Dedifferentiated amniotic fluid mesenchymal stem cell (primary cell): Measurements from ENCODE around the gene SYNJ2.

ENCODE experiments used
- DNase-seq: peaks from one replicate; pipeline ENCODE4 v3.0.0-alpha.2; 2016; ENCODE audit errors: extremely low spot score

SYNJ2 gene

DNA sequence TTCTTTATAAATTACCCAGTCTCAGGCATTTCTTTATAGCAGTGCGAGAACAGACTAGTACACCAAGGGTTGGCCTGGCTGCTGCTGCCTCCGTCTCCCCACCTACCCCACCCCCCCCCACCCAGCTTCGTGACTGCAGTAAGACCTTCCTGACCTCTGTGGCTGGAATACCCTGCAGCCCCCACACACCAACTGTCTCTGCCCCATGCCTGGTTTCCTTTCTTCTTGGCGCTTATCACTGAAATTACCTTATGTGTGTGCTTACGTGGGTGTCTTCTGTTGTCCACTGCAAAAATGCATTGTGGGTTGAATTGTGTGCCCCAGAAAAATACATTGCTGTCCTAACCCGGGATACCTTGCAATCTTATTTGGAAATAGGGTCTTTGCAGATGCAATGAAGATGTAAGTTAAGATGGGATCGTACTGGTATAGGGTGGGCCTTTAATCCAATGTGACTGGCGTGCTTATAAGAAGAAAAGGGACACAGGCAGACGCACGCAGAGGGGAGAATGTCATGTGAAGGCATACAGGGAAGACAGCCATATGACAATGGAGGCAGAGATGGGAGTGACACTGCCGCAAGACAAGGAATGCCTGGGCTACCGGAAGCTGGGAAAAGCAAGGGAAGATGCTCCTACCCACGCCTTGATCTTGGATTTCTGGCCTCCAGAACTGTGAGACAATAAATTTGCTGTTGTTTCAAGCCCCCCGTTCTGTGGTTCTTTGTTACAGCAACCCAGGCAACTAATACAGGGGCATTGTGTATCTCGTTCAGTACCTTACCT lies 15.4 kb downstream of the SYNJ2 start:
- DNase-seq, result no peak

DNA sequence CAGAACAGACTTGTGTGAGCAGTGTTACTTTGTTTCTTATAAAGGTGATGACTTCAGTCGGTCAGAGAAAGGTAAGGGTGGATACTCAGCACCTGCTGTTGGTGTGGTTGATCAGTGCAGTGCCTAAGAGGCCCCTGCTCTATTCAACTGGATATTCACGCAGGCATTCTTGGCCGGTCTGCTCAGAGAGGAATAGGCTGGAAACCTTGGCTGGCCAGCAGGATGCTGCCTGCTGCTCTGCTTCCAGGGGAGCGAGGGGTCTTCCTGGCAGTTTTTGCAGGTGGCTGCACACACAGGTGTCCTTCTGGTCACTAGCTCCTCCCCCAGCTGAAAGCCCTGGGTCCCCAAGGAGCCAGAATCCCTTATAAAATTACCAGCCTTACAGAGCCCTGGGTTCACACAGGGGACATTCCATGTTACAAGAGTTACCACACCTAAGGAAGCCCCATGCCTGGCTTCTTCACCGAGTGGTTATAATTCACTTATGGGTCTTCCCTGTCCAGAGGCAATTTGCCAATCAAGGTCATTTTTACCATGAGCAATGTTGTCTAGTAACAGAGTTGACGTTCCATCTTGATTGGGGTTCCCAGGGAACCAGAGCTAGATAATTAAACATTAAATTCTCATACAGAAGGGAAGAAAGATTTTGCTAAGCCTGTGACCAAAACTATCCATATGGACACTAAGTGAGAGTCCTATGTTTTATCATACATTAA lies 16.4 kb downstream of the SYNJ2 start:
- DNase-seq, result no peak

DNA sequence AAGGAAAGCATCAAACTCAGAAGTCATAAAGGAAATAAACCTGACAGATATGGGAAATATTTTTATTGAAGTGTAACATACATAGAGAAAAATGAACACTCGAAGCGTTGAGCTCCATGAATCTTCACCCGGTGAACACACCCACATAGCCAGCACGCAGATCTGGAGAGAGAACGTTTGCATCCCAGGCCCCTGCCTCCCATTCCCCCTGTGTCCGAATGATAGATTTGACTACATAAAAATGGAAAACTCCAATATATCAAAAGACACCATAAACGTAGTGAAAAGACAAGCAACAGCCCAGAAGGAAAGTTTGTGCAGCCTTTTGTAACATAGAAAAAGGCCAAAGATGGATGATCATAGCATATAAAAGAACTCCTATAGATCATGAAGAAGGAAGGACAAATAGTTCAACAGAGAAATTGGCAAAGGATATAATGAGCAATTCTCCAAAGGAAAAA lies 17.1 kb downstream of the SYNJ2 start:
- no peak for DNase-seq

DNA sequence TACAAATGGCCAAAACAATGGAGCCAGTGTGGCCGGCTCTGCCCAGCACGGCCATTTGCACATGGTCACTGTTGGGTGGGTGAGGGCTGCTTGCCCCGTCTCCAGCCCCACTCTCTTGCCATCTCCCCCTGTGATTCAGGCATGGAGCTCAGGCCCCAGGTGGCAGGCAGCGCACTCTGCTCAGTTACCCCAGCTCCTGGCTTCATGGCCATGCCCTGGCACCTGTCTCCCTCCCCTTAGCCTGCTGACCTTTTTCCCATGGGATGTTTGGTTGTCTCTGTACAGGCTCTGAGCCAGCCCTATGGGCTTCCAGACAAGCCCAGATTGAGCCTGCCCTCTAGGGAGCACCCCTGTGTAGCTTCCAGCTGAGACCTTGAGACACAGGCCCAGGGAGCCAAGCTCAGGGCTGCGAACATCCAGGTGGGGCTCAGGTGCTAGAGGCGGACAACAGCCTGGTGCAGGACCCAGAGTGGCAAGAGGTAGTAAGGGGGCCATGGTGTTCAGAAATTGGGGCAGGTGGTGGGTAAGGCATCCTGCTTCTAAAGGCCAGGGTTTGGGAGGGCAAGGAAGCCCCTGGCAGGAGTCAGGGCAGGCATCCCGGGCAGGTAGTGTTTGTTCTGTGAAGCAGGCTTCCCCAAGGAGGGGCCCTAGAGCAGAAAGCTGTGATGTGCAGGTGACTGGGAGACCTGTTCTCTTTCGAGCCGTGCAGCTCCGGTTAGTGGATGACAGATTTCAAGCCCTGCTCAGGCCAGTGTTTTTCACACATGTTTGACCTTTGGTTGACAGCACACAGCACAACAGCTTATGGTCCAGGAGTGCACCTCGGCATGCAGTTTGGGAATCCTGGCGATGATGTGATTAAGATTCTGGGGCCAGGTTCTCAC lies 17.7 kb downstream of the SYNJ2 start:
- no peak for DNase-seq

DNA sequence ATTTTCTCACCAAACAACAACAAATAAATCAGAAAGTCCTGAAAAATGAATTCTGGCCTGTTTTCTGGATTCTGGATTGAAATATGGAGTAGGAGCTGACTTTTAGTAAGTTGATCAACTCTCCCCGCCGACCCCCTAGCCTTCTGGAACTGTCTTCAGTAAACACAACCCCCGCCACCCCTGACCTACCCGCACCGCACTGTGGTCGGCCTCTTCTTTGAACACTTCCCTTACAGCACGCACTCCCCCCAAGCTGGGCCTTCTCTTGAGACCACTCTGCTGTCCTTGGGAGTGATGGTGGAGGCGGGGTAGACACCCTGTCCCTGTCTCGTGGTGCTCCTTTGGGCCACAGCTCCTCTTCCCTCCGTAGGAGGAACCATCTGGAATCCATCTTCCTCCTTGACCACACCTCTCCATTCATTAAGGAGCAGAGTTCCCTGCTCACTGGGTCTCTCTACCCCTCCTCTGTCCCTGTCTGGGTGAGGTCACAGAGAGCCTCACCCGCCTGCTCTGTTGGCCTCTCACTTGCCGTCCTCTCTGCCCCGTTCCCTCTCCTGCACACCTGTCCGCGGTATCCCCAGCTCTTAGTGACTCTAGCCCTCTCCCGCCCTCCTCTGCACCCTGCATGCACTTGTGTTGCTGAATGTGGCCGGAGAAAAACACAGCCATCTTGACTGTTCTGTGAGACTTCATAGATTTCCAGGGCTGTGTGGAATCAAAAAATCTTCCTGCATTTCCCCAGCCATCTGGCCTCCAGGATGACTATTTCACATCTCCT lies 19.1 kb downstream of the SYNJ2 start:
- DNase-seq, result no peak

DNA sequence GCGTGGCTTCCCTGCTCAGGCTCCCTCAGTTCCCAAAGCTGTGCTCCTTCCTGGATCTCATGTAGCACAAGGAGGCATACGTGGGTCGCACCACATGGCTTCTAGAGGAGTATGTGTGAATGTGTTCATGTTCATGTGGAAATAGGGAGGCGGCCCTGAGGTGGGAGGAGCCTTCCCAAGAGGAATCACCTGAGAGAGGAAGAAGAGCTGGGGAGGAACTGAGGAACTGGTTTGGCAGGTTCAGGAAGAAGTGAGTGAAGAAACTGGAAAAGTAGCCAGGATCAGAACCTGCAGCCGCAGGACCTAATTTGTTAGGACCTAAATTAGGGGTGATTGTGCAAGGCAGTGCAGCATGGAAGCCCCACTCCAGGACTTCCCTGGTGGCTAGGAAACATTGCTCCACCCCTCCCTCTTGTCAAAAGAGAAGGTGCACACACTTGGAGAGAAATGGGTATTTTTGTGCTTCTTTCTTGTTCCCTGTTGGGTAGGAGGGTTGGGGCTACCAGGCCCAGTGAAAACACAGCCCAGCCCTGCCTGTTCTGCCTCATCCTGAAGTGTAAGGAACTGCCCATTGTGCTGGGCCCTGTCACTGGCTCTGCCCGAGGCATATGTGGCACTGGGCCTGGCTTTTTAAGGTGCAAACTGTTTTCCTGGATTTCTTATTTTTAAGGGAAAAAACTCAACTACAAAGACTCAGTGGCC lies 20.7 kb downstream of the SYNJ2 start:
- no peak for DNase-seq

DNA sequence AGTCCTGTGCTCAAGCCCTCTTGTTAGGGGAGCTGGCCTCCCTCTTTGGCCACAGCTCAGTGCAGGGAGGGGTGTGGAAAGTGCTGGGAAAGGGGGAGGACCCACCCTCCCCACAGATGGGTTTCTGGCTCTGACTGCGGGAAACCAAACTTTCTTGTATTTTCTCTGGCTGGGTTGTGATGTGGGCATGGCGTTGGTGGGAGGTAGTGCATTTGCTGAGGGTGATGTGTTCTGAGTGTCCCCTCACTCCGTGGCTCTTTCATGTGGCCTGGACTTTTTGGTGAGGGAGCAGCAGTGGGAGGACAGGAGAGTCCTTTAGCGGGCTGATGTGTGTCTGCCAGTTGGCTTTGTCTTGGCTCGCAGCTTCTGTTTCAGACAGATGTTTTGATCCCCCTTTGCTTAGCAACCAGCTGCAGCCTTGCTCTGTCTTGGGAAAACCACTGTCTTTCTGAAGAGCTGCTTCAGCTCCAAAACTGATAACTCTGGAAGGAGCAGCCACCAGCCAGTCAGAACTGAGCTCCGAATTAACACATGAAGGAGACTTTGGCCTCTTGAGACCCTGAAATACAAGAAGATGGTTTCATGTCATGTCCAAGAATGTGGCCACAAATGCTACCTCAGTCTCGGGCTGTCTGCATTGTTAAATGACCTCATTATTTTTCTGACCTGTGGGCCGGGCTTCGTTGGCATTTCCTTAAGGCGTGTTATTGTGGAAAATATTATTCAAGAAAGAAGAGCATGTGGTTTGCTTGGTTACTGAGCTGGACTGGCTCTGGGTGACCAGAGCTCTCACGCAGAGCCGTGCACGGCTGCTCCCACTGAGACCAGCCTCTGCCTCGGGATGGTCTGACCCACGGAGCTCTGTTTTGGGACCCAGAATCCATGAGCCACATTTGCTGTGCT lies 21.5 kb downstream of the SYNJ2 start:
- peak; percentile 96 for DNase-seq

DNA sequence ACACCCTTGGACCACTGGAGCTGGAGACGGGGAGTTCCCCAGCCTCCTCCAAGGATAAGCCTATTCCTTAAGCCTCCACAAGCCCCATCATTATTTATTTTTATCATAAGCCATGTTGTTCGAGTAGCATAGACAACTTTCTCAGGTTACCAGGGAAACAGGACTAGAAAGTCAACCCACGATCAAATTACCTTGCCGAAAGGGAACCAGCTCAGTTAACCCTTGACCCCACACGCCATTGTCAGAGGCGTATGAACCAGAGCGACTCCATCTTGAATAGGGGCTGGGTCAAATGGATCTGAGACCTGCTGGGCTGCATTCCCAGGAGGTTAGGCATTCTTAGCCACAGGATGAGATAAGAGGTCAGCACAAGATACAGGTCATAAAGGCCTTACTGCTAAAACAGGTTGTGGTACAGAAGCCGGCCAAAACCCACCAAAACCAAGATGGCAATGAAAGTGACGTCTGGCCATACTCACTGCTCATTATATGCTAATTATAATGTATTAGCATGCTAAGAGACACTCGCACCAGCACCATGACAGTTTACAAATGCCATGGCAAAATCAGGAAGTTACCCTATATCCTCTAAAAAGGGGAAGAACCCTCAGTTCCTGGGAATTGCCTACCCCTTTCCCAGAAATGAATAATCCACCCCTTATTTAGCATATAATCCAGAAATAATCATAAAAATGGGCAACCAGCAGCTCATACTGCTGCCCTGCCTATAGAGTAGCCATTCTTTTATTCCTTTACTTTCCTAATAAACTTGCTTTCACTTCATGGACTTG lies 22.4 kb downstream of the SYNJ2 start:
- DNase-seq, result no peak

DNA sequence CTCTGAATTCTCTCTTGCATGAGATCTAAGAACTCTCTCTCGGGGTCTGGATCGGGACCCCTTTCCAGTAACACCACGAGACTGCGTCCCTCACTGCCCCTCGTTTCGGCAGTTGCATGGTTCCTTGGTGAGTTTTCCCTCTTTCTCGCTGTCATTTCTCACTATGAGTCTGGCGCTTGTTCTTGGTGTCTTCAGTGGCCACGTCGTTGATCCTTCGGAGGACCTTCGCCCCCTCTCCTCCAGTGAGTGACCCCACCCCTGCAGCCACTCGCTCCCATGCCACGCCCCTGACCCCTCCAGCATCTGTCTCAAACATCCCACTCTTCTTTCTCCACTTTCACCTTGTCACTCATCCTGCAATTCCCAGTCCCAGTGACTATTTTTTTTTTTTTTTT lies 23.0 kb downstream of the SYNJ2 start:
- DNase-seq, result no peak

DNA sequence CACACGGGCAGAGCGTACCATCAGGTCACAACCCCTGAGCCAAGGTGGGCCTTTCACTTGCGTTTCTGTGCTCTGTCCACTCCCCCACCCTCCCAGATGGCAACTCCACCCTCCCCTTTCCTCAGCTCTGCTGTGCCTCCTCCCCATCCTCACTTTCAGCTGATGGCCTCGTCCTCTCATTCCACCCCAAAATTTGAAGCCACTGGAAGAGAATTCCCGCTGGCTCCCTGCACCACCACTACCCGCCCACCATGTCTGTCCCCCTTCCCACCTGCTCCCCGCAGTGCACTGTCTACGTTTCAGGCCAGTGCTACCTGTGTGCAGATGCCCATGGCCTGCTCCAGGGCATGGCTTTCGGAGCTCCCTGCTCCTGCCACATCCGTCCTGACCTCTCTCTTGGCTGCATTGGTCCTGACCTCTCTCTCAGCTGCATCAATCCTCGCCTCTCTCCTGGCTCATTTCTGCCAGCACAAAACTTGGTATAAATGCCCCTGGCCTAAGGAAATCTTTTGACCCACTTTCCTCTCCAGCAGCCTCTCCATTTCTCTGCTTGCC lies 24.0 kb downstream of the SYNJ2 start:
- no peak for DNase-seq

DNA sequence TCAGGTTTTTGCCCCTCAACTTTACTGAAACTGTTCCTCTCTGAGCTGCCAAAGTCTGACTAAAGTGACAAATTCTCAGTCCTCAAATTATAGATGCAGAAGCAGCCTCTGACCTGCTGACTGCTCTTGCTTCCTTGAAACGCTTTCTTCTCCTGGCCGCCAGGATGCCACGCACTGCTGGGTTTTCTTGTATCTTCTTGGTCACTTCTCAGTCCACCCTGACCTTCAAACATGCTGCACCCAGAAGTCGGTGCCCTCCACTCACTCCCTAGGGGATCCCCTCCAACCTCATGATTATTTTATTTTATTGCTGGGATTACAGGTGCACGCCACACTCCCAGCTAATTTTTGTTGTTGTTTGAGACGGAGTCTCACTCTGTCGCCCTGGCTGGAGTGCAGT lies 24.7 kb downstream of the SYNJ2 start:
- no peak for DNase-seq

DNA sequence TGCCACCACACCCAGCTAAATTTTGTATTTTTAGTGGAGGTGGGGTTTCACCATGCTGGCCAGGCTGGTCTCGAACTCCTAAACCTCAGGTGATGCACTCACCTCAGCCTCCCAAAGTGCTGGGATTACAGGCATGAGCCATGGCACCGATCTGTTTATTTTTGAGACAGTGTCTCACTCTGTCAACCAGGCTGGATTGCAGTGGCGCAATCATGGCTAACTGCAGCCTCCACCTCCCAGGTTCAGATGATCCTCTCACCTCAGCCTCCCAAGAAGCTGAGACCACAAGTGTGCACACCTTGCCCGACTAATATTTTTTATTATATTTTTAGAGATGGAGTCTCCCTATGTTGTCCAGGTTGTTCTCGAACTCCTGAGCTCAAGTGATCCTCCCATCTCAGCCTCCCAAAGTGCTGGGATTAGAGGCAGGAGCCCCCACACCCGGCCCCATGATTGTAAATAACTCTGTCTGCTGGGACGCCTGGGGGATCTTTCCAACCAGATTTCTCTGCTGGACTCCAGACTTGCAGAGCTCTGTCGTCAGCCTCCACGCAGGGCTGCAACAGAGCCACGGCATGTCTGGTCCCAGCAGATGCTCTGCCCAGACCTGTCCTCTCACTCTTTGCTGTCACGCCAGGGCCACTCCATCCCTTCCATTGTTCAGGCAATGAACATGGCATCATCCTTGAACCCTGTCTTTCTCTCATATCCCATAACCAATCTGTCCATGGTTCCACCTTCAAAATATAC lies 25.3 kb downstream of the SYNJ2 start:
- DNase-seq, result no peak

DNA sequence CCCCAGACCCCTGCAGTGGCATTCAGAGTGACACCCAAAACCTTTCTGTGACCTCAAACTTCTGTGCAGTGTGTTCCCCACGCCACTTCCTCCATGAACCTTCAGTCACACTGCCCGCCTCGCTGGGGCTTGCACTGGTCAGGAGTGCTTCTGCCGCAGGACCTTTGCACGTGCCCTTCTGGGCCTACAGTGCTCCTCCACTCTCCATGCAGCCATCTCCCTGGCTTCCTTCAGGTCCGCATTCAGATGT lies 27.1 kb downstream of the SYNJ2 start:
- DNase-seq, result no peak

DNA sequence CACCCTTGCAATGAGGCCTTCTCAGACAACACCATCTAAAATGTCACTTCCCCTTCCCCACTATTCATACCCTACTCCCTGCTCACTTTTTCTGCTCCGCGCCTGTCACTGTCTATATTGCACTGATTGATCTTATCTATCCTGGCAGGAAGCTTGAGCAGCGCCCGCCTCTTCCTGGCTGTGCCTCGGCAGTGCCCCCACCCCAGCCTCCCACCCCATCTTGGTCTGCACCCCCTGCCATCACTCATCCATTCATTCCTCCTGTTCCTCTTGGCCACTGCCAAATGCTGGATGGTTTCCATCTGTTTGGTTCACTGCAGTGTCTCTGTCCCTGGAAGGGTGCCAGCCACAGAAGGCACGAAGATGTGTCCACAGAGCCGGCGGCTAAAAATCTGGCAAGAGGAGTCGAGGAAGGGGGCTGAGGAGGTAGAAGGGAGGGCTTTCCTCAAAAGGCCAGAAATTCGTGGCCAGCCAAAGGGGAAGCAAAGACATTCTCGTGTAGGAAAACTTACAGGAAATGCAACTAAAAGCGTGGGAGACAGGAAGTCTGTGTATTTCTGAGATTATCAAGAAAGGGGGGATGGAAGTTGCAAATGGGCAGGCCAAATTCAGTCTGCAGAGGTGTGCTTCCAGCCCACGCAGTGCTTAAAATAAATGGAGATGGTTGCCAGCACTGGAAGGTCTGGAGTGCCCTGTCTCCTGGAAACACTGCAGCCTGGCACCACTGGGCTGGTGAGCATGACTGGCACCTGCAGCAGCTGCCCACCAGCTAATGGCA lies 27.6 kb downstream of the SYNJ2 start:
- DNase-seq, result peak; percentile 33

DNA sequence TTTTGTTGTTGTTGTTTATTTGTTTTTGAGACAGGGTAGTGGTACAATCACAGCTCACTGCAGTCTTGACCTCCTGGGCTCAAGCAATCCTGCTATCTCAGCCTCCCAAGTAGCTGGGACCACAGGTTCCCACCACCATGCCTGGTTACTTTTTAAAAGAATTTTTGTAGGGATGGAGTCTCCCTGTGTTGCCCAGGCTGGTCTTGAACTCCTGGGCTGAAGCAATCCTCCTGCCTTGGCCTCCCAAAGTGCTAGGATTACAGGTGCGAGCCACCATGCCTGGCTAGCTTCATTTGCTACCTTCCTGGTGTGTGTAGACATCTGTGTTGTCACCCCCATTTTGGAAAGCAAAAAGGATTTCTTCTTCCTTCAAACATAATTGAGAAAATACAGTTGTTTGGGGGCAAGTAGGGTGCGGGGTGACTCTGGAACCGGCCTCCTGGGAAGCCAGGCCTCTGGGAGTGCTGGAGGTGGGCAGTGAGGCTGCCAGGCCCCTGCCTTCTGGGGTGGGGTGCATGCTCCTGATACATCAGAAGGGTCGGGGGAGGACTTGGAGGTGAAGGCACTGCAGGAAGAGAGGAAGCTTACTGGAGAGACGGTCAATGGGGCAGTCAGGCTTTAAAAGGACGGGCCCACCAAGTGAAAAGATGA lies 28.4 kb downstream of the SYNJ2 start:
- no peak for DNase-seq

DNA sequence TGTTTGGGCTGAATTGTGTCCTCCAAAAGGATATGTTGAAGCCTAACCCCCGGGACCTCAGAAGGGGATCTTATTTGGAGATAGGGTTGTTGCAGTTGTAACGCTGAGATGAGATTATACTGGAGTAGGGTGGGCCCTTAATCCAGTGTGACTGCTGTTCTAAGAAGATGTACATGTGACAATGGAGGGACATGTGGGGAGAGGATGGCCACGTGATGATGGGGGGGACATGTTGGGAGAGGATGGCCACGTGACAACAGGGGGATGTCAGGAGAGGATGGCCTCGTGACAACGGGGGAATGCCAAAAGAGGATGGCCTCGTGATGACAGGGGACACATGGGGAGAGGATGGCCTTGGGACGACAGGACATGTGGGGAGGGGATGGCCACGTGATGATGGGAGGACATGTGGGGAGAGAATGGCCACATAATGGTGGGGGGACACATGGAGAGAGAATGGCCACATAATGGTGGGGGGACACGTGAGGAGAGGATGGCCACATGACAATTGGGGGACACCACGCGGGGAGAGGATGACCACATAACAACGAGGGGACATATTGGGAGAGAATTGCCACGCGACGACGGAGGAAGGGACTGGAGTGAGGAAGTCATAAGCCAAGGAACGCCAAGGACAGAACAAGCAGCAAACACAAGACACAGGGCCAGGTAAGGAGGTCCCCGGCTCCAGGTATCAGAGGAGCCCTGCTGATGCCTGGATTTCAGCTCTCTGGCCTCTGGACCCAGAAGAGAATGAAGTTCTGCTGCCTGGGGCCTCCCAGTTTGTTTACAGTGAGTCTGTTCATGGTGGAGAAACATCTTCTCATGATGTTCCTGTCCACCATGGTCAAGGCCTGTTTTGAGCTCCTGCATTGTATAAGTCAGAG lies 29.2 kb downstream of the SYNJ2 start:
- no peak for DNase-seq
